HepG2 (cell line): Measurements from ENCODE around the gene BCL7A.

ENCODE experiments used
- CHD2 ChIP-seq: IDR thresholded peaks from 2 replicates; pipeline ENCODE4 v1.6.1; 2011; ENCODE audit warnings: low read depth, low read length, improper control_type of control experiment
- EZH2 ChIP-seq: conservative IDR thresholded peaks from 2 replicates; pipeline ENCODE4 v1.6.1; 2012; ENCODE audit warnings: mild to moderate bottlenecking, low read depth, low read length, moderate library complexity
- IRF2 ChIP-seq: IDR thresholded peaks from 2 replicates; pipeline ENCODE4 v1.6.1; 2018; ENCODE audit warnings: missing genetic modification reagents, missing compliant biosample characterization
- POLR2AphosphoS5 ChIP-seq: IDR thresholded peaks from 2 replicates; pipeline ENCODE4 v1.6.1; 2012; ENCODE audit warnings: low read depth, low read length
- REPIN1 ChIP-seq: sonication (generic); formaldehyde crosslinking; IDR thresholded peaks from 2 replicates; pipeline ENCODE4 v1.8.0; 2022; ENCODE audit warnings: missing genetic modification reagents, low read depth, mild to moderate bottlenecking, borderline replicate concordance
- SRF ChIP-seq: IDR thresholded peaks from 2 replicates; pipeline ENCODE4 v1.6.1; 2011; ENCODE audit warnings: mild to moderate bottlenecking, low read depth, low read length, moderate library complexity
- ZNF121 ChIP-seq: sonication (generic); formaldehyde crosslinking; IDR thresholded peaks from 2 replicates; pipeline ENCODE4 v1.5.0; 2020; ENCODE audit warnings: mild to moderate bottlenecking, missing genetic modification reagents

DNA sequence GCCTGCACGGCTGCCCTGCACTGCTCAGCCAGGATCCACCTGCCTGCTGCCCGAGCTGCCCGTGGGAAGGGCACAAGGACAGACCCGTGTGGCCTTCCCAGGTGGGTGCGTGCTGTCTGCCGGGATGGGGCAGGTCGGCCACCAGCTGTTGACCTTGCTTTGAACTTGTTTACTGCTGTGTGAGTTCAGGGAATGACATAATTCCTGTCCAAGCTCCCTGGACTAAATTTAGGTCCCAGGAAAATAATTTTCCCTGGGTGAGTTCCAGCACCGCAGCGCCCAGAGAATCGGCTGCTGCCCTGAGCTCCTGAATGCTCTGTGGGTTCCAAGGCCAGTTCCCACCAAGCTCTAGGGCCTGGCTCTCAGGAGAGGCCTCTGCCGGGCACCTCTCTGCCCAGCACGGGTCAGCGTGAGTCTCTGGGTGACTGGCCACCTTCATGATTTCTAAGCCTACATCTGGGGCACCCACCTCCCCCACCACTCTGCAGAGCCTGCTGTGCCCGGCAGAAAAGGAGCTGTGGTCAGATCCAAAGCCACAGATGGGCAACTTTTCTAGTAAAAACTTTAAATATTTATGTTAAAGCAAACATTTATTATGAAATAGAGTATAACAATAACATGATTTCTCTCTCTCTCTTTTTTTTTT lies 29.7 kb downstream of the BCL7A start:
- TF ChIP-seq POLR2AphosphoS5 (no peak), SRF (no peak), ZNF121 (CRISPR knock-in tag) (no peak), EZH2 (no peak), CHD2 (no peak), REPIN1 (no peak), IRF2 (CRISPR knock-in tag) (no peak)
